ENCODE data around the gene BABAM2.
"Not testable (repeated sequence)": the region's sequence is repeated elsewhere in the genome, so short reads cannot be mapped to it uniquely, and the experiment has no call there.

Gene BABAM2

GRCh38 chr2:27856956-27857355 is 33.6 kb upstream of the BABAM2 start:
- Histone ChIP-seq H3K36me3 (ENCODE audit: insufficient read depth, low read length) (no peaks in the 10 kb centered on the region), H3K4me3 (ENCODE audit: low read depth, low read length) (no peak overlapping the region), H3K4me1 (ENCODE audit: control insufficient read depth, insufficient read depth, low read length, unreplicated experiment) (peaks cover 41% of the 10 kb centered on the region), H3K27ac (ENCODE audit: low read depth, low read length) (peak overlapping the region; percentile 60), H3K79me2 (ENCODE audit: control insufficient read depth, insufficient read depth, low read length, unreplicated experiment) (no peaks in the 10 kb centered on the region), H2AFZ (ENCODE audit: low read length, unreplicated experiment) (no peak overlapping the region), H3K27me3 (ENCODE audit: insufficient read depth, low read length) (no peaks in the 10 kb centered on the region)

- Histone ChIP-seq H2AFZ (ENCODE audit: low read length, unreplicated experiment) (no peak overlapping the region), H3K4me3 (ENCODE audit: low read depth, low read length) (no peak overlapping the region), H3K36me3 (ENCODE audit: insufficient read depth, low read length) (no peaks in the 10 kb centered on the region), H3K4me1 (ENCODE audit: control insufficient read depth, insufficient read depth, low read length, unreplicated experiment) (peaks cover 41% of the 10 kb centered on the region), H3K79me2 (ENCODE audit: control insufficient read depth, insufficient read depth, low read length, unreplicated experiment) (no peaks in the 10 kb centered on the region), H3K27ac (ENCODE audit: low read depth, low read length) (peak overlapping the region; percentile 60), H3K27me3 (ENCODE audit: insufficient read depth, low read length) (no peaks in the 10 kb centered on the region)
These were observed 32.9 kb upstream of the BABAM2 start for GRCh38 chr2:27857417-27858172.

GRCh38 chr2:27860111-27860510 is 30.4 kb upstream of the BABAM2 start:
- no peak overlapping the region for H3K4me3 ChIP-seq (ENCODE audit: low read depth, low read length)
- peak overlapping the region; percentile 64 for H3K27ac ChIP-seq (ENCODE audit: low read depth, low read length)
- no peaks in the 10 kb centered on the region for H3K27me3 ChIP-seq (ENCODE audit: insufficient read depth, low read length)
- H2AFZ ChIP-seq (ENCODE audit: low read length, unreplicated experiment): no peak overlapping the region
- H3K4me1 ChIP-seq (ENCODE audit: control insufficient read depth, insufficient read depth, low read length, unreplicated experiment): peaks cover 44% of the 10 kb centered on the region
- H3K79me2 ChIP-seq (ENCODE audit: control insufficient read depth, insufficient read depth, low read length, unreplicated experiment): no peaks in the 10 kb centered on the region
- H3K36me3 ChIP-seq (ENCODE audit: insufficient read depth, low read length): no peaks in the 10 kb centered on the region

- Histone ChIP-seq H3K4me1 (ENCODE audit: control insufficient read depth, insufficient read depth, low read length, unreplicated experiment) (peaks cover 19% of the 10 kb centered on the region), H2AFZ (ENCODE audit: low read length, unreplicated experiment) (no peak overlapping the region), H3K27ac (ENCODE audit: low read depth, low read length) (no peak overlapping the region), H3K27me3 (ENCODE audit: insufficient read depth, low read length) (no peaks in the 10 kb centered on the region), H3K4me3 (ENCODE audit: low read depth, low read length) (no peak overlapping the region), H3K79me2 (ENCODE audit: control insufficient read depth, insufficient read depth, low read length, unreplicated experiment) (no peaks in the 10 kb centered on the region), H3K36me3 (ENCODE audit: insufficient read depth, low read length) (no peaks in the 10 kb centered on the region)
These were observed 27.4 kb upstream of the BABAM2 start for GRCh38 chr2:27863146-27863545.

DNA sequence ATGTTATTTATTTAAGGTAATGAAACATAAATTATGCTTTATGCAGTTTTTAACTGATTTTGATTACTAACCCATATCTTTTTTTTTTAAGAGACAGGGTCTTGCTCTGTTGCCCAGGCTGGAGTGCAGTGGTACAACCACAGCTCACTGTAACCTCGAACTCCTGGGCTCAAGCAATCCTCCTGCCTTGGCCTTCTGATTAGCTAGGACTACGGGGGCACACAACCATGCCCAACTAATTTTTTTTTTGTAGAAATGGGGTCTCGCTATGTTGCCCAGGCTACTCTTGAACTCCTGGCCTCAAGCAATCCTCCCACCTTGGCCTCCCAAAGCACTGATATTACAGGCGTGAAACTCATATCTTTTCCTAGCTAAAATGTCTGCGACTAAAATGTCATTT is 26.6 kb upstream of the BABAM2 start:
- not testable (repeated sequence) for H2AFZ ChIP-seq (ENCODE audit: low read length, unreplicated experiment); H3K79me2 ChIP-seq (ENCODE audit: control insufficient read depth, insufficient read depth, low read length, unreplicated experiment); H3K27me3 ChIP-seq (ENCODE audit: insufficient read depth, low read length); H3K27ac ChIP-seq (ENCODE audit: low read depth, low read length); H3K36me3 ChIP-seq (ENCODE audit: insufficient read depth, low read length); H3K4me3 ChIP-seq (ENCODE audit: low read depth, low read length)
- H3K4me1 ChIP-seq (ENCODE audit: control insufficient read depth, insufficient read depth, low read length, unreplicated experiment): peaks cover 19% of the 10 kb centered on the region

DNA sequence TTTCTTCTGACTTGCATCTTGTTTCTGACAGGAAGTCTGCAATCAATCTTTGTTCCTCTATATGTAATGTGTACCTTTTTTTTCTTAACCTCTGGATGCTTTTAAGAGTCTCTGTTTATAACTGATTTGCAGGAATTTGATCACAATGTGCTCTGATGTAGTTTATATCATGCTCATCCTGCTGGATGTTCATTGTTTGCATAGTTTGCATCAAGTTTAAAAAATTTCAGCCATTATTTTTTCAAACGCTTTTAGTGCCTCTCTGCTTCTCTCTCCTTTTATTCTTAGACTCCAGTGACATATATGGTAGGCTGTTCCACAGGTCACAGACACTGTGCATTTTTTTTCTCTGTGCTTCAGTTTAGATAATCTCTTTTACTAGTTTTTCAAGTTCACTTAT is 24.3 kb upstream of the BABAM2 start:
- Histone ChIP-seq H3K27ac (ENCODE audit: low read depth, low read length) (no peak overlapping the region), H3K4me3 (ENCODE audit: low read depth, low read length) (no peak overlapping the region), H3K79me2 (ENCODE audit: control insufficient read depth, insufficient read depth, low read length, unreplicated experiment) (no peaks in the 10 kb centered on the region), H2AFZ (ENCODE audit: low read length, unreplicated experiment) (peak overlapping the region; percentile 43), H3K4me1 (ENCODE audit: control insufficient read depth, insufficient read depth, low read length, unreplicated experiment) (peaks cover 9% of the 10 kb centered on the region), H3K36me3 (ENCODE audit: insufficient read depth, low read length) (no peaks in the 10 kb centered on the region), H3K27me3 (ENCODE audit: insufficient read depth, low read length) (no peaks in the 10 kb centered on the region)

- Histone ChIP-seq H3K36me3 (ENCODE audit: insufficient read depth, low read length) (no peaks in the 10 kb centered on the region), H3K4me1 (ENCODE audit: control insufficient read depth, insufficient read depth, low read length, unreplicated experiment) (peaks cover 5% of the 10 kb centered on the region), H3K27me3 (ENCODE audit: insufficient read depth, low read length) (no peaks in the 10 kb centered on the region), H3K4me3 (ENCODE audit: low read depth, low read length) (no peak overlapping the region), H2AFZ (ENCODE audit: low read length, unreplicated experiment) (no peak overlapping the region), H3K27ac (ENCODE audit: low read depth, low read length) (no peak overlapping the region), H3K79me2 (ENCODE audit: control insufficient read depth, insufficient read depth, low read length, unreplicated experiment) (no peaks in the 10 kb centered on the region)
These were observed 20.8 kb upstream of the BABAM2 start for GRCh38 chr2:27869763-27870162.

- H3K27ac ChIP-seq (ENCODE audit: low read depth, low read length): no peak overlapping the region
- H3K4me1 ChIP-seq (ENCODE audit: control insufficient read depth, insufficient read depth, low read length, unreplicated experiment): peaks cover 5% of the 10 kb centered on the region
- no peaks in the 10 kb centered on the region for H3K79me2 ChIP-seq (ENCODE audit: control insufficient read depth, insufficient read depth, low read length, unreplicated experiment)
- no peaks in the 10 kb centered on the region for H3K27me3 ChIP-seq (ENCODE audit: insufficient read depth, low read length)
- H3K36me3 ChIP-seq (ENCODE audit: insufficient read depth, low read length): no peaks in the 10 kb centered on the region
- H2AFZ ChIP-seq (ENCODE audit: low read length, unreplicated experiment): no peak overlapping the region
- H3K4me3 ChIP-seq (ENCODE audit: low read depth, low read length): no peak overlapping the region
These were observed 19.8 kb upstream of the BABAM2 start for GRCh38 chr2:27870724-27871123.

DNA sequence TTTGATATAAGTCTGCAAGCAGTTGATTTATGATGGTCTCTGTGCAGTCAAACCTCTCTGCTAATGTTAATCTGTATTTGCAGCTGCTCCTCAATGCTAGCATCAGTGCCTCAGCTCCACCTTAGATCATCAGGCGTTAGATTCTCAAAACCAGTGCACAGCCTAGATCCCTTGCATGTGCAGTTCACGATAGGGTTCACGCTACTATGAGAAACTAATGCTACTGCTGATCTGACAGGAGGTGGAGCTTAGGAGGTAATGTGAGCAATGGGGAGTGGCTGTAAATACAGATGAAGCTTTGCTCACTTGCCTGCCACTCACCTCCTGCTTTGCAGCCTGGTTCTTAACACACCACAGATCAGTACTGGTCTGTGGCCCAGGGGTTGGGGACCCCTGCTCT is 18.7 kb upstream of the BABAM2 start:
- no peak overlapping the region for H2AFZ ChIP-seq (ENCODE audit: low read length, unreplicated experiment)
- H3K79me2 ChIP-seq (ENCODE audit: control insufficient read depth, insufficient read depth, low read length, unreplicated experiment): no peaks in the 10 kb centered on the region
- peaks cover 5% of the 10 kb centered on the region for H3K4me1 ChIP-seq (ENCODE audit: control insufficient read depth, insufficient read depth, low read length, unreplicated experiment)
- no peak overlapping the region for H3K4me3 ChIP-seq (ENCODE audit: low read depth, low read length)
- no peak overlapping the region for H3K27ac ChIP-seq (ENCODE audit: low read depth, low read length)
- no peaks in the 10 kb centered on the region for H3K36me3 ChIP-seq (ENCODE audit: insufficient read depth, low read length)
- no peaks in the 10 kb centered on the region for H3K27me3 ChIP-seq (ENCODE audit: insufficient read depth, low read length)

DNA sequence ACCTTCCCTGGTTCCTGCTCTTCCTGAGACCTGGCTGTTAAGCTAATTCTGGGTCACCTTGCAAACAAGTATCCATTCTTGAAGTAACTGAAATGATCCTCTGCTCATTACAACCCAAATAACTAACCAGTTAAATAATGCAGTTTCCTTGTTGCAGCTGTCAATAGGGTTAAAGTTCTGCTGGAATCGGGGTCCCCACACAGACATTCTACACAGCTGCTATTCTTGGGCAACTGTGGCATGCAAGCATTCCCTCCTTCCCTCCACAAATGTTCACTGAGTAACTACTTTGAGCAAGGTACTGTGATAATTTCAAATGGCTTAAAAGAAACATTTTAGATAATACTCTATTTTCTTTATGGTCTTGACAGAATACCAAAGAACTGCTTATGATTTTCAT is 17.4 kb upstream of the BABAM2 start:
- Histone ChIP-seq H3K79me2 (ENCODE audit: control insufficient read depth, insufficient read depth, low read length, unreplicated experiment) (no peaks in the 10 kb centered on the region), H3K4me3 (ENCODE audit: low read depth, low read length) (no peak overlapping the region), H3K27ac (ENCODE audit: low read depth, low read length) (no peak overlapping the region)

DNA sequence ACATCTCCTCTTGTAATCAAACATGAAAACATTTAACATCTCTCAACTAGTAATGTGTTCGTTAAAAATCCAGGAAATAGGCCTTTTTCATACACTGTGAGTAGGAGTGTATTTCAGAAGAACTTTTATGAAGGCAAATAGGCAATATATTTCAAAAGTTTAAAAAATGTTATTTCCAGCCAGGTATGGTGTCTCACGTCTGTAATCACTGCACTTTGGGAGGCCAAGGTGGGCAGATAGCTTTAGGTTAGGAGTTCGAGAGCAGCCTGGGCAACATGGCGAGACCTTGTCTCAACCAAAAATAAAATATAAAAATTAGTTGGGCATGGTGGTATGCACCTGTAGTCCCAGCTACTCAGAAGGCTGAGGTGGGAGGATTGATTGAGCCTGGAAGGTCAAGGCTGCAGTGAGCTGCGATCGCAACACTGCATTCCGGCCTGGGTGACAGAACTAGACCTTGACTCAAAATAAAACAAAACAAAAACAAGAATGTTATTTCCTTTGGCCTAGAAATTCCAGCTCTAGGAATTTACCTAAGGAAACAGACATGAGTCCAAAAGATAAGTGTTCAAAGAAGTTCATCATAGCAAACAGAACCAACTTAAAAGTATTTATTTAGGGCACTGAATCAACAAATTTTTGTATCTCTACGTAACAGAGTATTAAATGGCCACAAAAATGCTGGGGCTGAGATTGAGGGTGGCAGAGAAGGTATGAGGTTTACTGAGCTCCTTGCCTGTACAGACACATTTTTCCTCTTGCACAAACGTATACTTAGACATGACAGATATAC is 15.2 kb upstream of the BABAM2 start:
- Histone ChIP-seq H3K4me3 (ENCODE audit: low read depth, low read length) (no peak overlapping the region), H3K36me3 (ENCODE audit: insufficient read depth, low read length) (no peaks in the 10 kb centered on the region), H3K79me2 (ENCODE audit: control insufficient read depth, insufficient read depth, low read length, unreplicated experiment) (no peaks in the 10 kb centered on the region), H3K27ac (ENCODE audit: low read depth, low read length) (no peak overlapping the region), H2AFZ (ENCODE audit: low read length, unreplicated experiment) (no peak overlapping the region), H3K27me3 (ENCODE audit: insufficient read depth, low read length) (no peaks in the 10 kb centered on the region), H3K4me1 (ENCODE audit: control insufficient read depth, insufficient read depth, low read length, unreplicated experiment) (peaks cover 5% of the 10 kb centered on the region)

More for the DNA sequence above, 17.4 kb upstream of the BABAM2 start:
- H3K36me3 ChIP-seq (ENCODE audit: insufficient read depth, low read length): no peaks in the 10 kb centered on the region
- peaks cover 5% of the 10 kb centered on the region for H3K4me1 ChIP-seq (ENCODE audit: control insufficient read depth, insufficient read depth, low read length, unreplicated experiment)
- no peaks in the 10 kb centered on the region for H3K27me3 ChIP-seq (ENCODE audit: insufficient read depth, low read length)
- no peak overlapping the region for H2AFZ ChIP-seq (ENCODE audit: low read length, unreplicated experiment)
